ENCODE results near the gene HSFX4.
"Not testable (repeated sequence)": the region's sequence is repeated elsewhere in the genome, so short reads cannot be mapped to it uniquely, and the experiment has no call there.

Gene HSFX4, protein sequence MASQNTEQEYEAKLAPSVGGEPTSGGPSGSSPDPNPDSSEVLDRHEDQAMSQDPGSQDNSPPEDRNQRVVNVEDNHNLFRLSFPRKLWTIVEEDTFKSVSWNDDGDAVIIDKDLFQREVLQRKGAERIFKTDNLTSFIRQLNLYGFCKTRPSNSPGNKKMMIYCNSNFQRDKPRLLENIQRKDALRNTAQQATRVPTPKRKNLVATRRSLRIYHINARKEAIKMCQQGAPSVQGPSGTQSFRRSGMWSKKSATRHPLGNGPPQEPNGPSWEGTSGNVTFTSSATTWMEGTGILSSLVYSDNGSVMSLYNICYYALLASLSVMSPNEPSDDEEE

DNA sequence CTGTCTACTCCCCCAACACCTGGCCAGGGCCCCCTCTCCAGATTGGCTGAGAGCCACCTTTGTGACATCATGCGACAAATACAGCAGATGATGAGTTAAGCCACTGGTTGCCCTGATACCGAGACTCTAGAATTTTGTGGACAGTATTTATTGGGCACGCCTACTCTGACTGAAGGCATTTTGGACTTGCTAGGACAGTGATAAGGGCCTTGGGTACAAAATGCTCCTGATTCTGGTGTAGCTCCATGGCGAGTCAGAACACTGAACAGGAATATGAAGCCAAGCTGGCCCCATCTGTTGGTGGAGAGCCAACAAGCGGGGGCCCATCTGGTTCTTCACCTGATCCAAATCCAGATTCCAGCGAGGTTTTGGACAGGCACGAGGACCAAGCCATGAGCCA, at the start of gene HSFX4:
HSFX4 (plus strand) TSS at position 174 of the 400 bp plus-strand sequence; CDS start at position 246, 72 bp downstream.
- DNase-seq = not testable (repeated sequence)

DNA sequence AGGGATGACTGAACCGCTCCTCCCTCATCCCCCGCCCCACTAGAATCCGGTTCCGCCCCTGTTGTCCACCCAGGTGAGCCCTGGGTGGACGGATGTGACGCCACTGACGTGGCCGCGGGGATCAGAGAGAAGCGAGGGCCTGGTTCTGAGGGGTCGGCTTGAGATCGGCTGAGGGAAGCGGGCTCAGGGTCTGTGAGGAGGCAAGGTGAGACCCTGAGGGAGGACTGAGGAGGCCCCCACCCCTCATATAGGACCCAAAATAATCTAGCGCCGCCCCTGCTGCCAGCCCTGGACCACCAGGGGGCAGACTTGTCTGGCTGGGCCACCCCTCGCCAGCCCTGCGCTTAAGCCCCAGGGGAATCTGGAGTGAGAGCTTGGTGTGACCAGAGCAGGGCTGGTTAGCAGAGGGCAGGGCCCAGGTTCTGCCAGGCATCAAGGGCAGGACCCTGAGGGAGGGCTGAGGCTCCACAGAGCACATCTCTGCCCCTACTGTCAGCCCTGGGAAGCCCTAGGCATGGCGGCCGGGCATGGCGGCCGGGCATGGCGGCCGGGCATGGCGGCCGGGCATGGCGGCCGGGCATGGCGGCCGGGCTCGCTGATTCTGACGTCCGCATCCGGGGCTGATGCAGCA, 48.2 kb upstream of the HSFX4 start, which contains the start of gene MAGEA8:
MAGEA8 (plus strand) TSS at position 103 of the 631 bp plus-strand sequence. CDS start 3,090 bp downstream, outside the sequence.
- no peak for DNase-seq

DNA sequence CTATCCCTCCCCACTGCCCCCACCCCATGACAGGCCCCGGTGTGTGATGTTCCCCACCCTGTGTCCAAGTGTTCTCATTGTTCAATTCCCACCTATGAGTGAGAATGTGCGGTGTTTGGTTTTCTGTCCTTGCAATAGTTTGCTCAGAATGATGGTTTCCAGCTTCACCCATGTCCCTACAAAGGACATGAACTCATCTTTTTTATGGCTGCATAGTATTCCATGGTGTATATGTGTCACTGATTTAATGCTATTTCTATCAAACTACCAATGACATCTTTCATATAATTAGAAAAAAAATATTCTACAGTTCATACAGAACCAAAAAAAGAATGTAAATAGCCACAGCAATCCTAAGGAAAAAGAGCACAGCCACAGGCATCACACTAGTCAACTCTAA, 38.5 kb upstream of the HSFX4 start:
- DNase-seq = not testable (repeated sequence)

- no peak for DNase-seq
These were observed 30.8 kb upstream of the HSFX4 start for GRCh38 chrX:149898554-149898953.

DNA sequence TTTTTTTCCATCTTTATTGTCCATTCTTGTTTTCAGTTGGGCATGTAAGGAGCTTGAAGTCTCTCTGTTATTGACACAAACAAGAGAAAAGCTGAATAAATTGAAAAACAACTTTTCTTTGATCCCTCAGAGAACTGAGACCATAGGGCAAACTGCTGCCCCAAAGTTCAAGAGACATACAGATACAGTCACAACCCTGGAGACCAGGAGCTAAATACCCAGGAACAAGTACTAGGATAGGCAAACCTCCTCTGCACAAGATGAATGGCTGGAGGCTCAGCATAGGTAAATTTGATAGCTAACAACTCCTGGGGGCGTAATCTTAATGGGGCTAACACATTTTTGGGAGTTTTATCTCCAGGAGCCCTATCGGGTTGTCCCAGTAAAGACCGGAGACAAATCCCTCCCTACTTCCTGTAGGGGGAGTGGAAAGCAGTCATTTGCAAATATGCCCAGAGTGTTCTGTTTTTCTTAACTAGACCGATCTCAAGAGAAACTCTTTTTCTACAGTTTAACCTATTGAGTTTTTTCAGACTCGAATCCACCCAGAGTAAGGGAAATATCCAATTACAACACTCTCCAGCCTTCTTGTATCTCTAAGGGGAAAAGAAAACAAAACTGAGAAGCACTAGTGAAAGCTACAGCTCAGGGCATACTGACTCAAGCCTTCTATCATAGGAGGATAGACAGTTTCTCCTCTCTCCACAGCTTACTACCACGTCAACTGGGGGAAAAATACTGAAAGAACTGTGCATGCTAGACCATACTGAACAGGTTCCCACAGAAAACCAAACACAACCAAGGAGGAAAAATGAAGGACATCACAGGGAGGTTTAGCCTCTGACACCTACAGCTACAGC, 25.3 kb upstream of the HSFX4 start:
- DNase-seq = no peak

GRCh38 chrX:149908308-149908707, 21.1 kb upstream of the HSFX4 start:
- DNase-seq = no peak

GRCh38 chrX:149908727-149909126, 20.6 kb upstream of the HSFX4 start:
- no peak for DNase-seq

- DNase-seq = no peak
These were observed 19.8 kb upstream of the HSFX4 start for GRCh38 chrX:149909324-149910177.

DNA sequence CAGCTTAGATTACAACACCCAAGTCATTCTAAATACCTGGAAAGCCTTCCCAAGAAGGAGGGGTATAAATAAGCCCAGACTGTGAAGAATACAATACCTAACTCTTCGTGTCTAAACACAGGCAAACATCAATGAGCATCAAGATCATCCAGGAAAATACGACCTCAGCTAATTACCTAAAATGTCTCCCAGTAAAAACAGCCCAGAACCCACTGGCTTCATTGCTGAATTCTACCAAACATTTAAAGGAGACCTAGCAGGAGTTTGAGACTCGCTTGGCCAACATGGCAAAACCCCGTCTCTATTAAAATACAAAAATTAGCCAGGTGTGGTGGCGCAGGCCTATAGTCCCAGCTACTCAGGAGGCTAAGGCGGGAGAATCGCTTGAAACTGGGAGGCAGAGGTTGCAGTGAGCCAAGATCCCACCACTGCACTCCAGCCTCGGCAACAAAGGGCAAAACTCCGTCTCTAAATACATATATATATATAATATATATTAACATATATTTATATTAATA, 19.1 kb upstream of the HSFX4 start:
- no peak for DNase-seq

DNA sequence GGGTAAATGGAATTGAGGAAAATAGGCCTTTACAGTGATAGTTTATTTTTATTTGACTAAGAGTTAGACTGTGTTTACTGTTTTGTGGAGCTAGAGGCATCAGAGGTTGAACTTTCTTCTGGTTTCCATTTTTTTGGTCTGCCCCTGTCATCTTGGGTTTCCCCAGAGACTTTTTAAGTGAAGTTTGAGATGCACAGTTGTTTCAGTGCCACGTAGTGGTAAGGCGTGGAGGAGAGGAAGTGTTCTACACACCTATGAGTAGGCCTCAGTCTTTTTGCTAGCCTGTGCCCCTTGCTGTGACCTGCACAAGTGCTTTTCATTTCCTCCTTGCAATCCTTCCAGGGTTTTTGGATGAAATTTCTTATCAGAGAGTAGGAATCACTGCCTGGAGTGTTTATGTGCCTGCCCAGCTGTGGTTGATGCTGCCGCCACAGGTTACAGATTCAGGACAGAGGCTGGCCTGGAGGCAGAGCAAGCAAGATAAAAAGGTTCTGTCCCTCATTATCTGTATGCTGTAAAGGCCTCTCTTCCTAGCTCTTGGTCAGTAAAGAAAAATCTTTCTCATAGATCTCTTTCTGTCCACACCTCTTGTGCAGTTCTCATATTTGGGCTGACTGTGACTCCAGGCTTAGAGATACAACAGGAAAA, 12.5 kb upstream of the HSFX4 start:
- DNase-seq = no peak

DNA sequence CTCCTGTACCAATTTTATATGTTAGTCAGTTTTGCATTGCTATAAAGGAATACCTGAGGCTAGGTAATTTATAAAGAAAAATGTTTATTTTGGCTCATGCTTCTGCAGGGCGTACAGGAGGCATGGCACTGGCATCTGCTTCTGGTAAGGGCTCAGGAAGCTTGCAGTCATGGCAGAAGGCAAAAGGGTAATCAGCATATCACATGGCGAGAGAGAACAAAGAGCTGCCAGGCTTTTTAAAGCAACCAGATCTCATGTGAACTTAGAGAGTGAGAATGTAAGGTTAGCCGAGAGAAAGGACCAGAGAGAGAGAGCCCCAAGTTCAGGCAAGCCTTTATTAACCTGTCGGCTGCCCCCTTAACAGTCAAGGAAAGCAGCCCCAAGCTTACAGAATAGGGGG, 5.5 kb upstream of the HSFX4 start:
- not testable (repeated sequence) for DNase-seq

- DNase-seq = not testable (repeated sequence)
These were observed 4.9 kb upstream of the HSFX4 start for GRCh38 chrX:149924434-149924833.

GRCh38 chrX:149927245-149927963, 2.0 kb upstream of the HSFX4 start:
- not testable (repeated sequence) for DNase-seq

- DNase-seq = not testable (repeated sequence)
These were observed 1.5 kb upstream of the HSFX4 start for GRCh38 chrX:149927964-149928258.

GRCh38 chrX:149928635-149929034, 738 bp upstream of the HSFX4 start:
- not testable (repeated sequence) for DNase-seq

GRCh38 chrX:149931355-149931754, 2.0 kb downstream of the HSFX4 start:
- not testable (repeated sequence) for DNase-seq

DNA sequence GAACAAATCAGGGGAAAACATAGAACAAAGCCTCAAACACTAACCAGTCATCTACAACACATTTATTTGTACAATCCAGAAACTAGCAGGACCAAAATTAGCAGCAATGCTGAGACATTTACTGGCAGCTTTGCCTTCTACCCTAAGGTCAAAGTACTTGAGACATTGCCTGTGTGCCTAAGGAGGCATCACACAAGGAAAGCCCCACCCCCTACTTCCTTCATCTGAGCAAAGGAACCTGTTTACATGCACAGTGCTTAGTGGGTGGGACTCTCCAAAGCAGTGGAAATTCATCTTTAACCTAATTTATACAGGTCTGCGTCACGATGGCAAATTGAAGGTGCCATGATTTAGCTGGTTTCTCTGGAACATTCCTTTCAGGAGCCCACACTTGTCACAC, 2.8 kb downstream of the HSFX4 start:
- not testable (repeated sequence) for DNase-seq

DNA sequence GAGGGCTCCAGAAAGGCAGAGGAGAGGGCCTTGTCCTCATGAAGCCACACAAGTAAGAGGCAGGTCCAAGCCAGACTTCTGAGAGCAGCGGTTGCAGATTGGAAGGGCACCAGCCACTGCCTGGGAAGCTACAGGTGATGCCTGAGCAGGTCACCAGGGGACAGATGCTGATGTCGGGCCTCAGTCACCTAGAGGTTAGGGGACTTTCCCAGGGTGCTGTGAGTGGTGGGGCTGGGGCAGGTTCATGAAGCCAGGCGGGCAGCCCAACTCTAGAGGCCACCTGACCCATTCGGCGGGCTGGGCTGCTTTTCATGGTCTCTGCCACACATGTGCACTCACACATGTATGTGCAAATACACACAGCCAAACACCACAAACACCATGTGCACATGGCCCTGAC, 3.6 kb downstream of the HSFX4 start:
- DNase-seq = not testable (repeated sequence)

DNA sequence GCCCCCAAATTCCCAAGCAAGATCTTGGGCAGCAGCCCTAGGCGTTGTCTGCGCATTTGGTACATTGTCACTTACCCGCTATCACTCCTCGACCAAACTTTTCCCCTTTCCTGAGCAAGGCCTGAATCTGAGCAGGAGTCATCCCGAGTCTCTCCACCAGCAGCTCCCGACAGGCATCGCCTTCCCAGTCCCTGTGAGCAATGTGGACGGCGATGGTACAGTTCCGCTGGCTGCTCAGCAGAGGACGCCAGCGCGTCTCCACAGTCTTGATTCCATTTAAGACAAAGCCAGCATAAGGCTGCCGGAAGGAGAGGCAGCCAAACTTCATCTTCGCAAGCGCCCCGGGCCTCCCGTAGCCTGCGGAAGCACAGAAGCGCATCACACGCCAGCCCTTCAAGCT, 4.2 kb downstream of the HSFX4 start:
- not testable (repeated sequence) for DNase-seq

DNA sequence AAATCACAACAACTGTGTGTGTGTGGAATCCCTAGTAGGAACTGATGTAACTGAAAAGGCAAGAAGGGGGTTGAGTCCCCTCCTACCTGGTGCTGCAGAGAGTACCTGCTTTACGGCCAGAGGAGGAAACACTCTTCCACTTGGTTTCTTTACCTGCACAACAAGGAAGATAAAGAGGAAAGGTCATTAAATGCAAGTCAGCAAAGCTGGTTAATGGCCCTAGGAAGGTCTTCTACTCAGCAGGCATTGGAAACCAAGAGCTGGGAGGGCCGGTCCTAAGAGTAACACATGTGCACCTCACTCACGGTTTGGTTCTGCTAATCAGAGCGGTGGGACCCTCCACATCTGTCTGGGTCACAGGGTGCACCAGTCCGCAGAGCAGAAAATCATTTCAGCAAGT, 8.0 kb downstream of the HSFX4 start:
- DNase-seq = not testable (repeated sequence)

GRCh38 chrX:149937871-149938426, 8.6 kb downstream of the HSFX4 start:
- DNase-seq = no peak
